Activated CD8-positive, alpha-beta T cell treated with anti-CD3 and anti-CD28 coated beads for 36 hours (primary cell): ENCODE data around the gene NDE1. TPM values are rescaled to one million over a fixed set of nuclear protein-coding genes. Genes with fewer than 3 reads are reported as not detected.

Experiments used
- ATAC-seq: fragments of 200-7000 bp; cut with Tn5 transposase; one replicate; pipeline ENCODE4 v1.10.0; 2021; ENCODE audit warnings: mild to moderate bottlenecking, moderate library complexity
- CTCF ChIA-PET: fragments of 350-600 bp; sonication (Branson Sonifier 250); formaldehyde crosslinking; loops from one replicate; lab custom pipeline; 2021; ENCODE audit warnings: antibody characterized with exemption; lab: Charles Lee
- POLR2A ChIA-PET: fragments of 350-600 bp; sonication (Branson Sonifier 250); formaldehyde crosslinking; loops from one replicate; lab custom pipeline; 2021; ENCODE audit warnings: antibody characterized with exemption; lab: Charles Lee
- DNase-seq: peaks from one replicate; pipeline ENCODE4 v3.0.0-alpha.2; 2020
- H3K27ac Mint-ChIP-seq: one replicate; pipeline ENCODE4 v1.8.0; 2021; ENCODE audit warnings: mild to moderate bottlenecking, mixed read lengths
- H3K27me3 Mint-ChIP-seq: one replicate; pipeline ENCODE4 v1.8.0; 2021; ENCODE audit warnings: mixed read lengths
- H3K36me3 Mint-ChIP-seq: one replicate; pipeline ENCODE4 v1.8.0; 2021; ENCODE audit warnings: low read depth, mixed read lengths
- H3K4me1 Mint-ChIP-seq: one replicate; pipeline ENCODE4 v1.8.0; 2021; ENCODE audit warnings: low read depth, mixed read lengths
- H3K4me3 Mint-ChIP-seq: one replicate; pipeline ENCODE4 v1.8.0; 2021; ENCODE audit warnings: mild to moderate bottlenecking, moderate library complexity, mixed read lengths
- H3K9me3 Mint-ChIP-seq: one replicate; pipeline ENCODE4 v1.8.0; 2021; ENCODE audit warnings: mixed read lengths
- CTCF ChIP-seq: fragments of 200-600 bp; IDR thresholded peaks from one replicate; pipeline ENCODE4 v1.8.0; 2022; ENCODE audit warnings: antibody characterized with exemption, mild to moderate bottlenecking
- intact Hi-C: fragments of 100-400 bp; cut with micrococcal nuclease; formaldehyde crosslinking; loops from one replicate; pipeline ENCODE4 v1.10.0; 2022
- total RNA-seq, 2 experiments: library from RNA; stranded (reverse); gene quantifications; one replicate each; pipeline ENCODE4 v1.2.3, GENCODE V29; 2021

The NDE1 gene
- total RNA-seq, 2 experiments from 2014 or later: 97.6 to 103 TPM

- CTCF ChIA-PET: interaction anchor here (0.8 to 1.2 kb wide), 4 partner anchors 9 to 51 kb away, joined by 3 read pairs; no protein-coding TSS in a partner anchor
- ATAC-seq (no peak), DNase-seq (no peak)
- H3K27ac Mint-ChIP-seq: no peak overlapping the region
- H3K4me3 Mint-ChIP-seq: no peak overlapping the region
- H3K9me3 Mint-ChIP-seq: no peaks in the 10 kb centered on the region
- no peak for TF ChIP-seq CTCF
- peaks cover 4% of the 10 kb centered on the region for H3K27me3 Mint-ChIP-seq
- intact Hi-C loops: no loop called here
- POLR2A ChIA-PET: no interaction called here
- no peaks in the 10 kb centered on the region for H3K36me3 Mint-ChIP-seq
- no peaks in the 10 kb centered on the region for H3K4me1 Mint-ChIP-seq
Observed at GRCh38 chr16:15770107-15770506, 120.1 kb downstream of the NDE1 start.

GRCh38 chr16:15770512-15770911 is 120.5 kb downstream of the NDE1 start:
- TF ChIP-seq CTCF: no peak
- Mint-ChIP-seq H3K4me1 (no peaks in the 10 kb centered on the region), H3K4me3 (no peak overlapping the region), H3K27me3 (peaks cover 3% of the 10 kb centered on the region), H3K27ac (no peak overlapping the region), H3K9me3 (no peaks in the 10 kb centered on the region), H3K36me3 (no peaks in the 10 kb centered on the region)
- ATAC-seq (no peak), DNase-seq (no peak)
- intact Hi-C loops: no loop called here
- CTCF ChIA-PET: interaction anchor here (0.8 to 1.2 kb wide), 4 partner anchors 8 to 51 kb away, joined by 3 read pairs; no protein-coding TSS in a partner anchor
- POLR2A ChIA-PET: no interaction called here

- no peak for TF ChIP-seq CTCF
- DNase-seq: no peak
- no peak overlapping the region for H3K4me3 Mint-ChIP-seq
- H3K36me3 Mint-ChIP-seq: no peaks in the 10 kb centered on the region
- peaks cover 3% of the 10 kb centered on the region for H3K27me3 Mint-ChIP-seq
- H3K4me1 Mint-ChIP-seq: no peaks in the 10 kb centered on the region
- intact Hi-C loops: no loop called here
- ATAC-seq: no peak
- CTCF ChIA-PET: no interaction called here
- POLR2A ChIA-PET: no interaction called here
- no peaks in the 10 kb centered on the region for H3K9me3 Mint-ChIP-seq
- H3K27ac Mint-ChIP-seq: no peak overlapping the region
Observed at GRCh38 chr16:15771694-15772093, 121.6 kb downstream of the NDE1 start.

GRCh38 chr16:15772579-15773293 is 122.7 kb downstream of the NDE1 start:
- CTCF ChIA-PET: interaction anchor here (1.3 to 1.6 kb wide), 2 partner anchors 16 to 49 kb away, joined by 3 to 8 read pairs; no protein-coding TSS in a partner anchor
- Mint-ChIP-seq H3K4me1 (no peaks in the 10 kb centered on the region), H3K27me3 (no peaks in the 10 kb centered on the region), H3K9me3 (no peaks in the 10 kb centered on the region), H3K27ac (no peak overlapping the region), H3K36me3 (no peaks in the 10 kb centered on the region), H3K4me3 (no peak overlapping the region)
- DNase-seq (no peak), ATAC-seq (no peak)
- intact Hi-C loops: no loop called here
- POLR2A ChIA-PET: interaction anchor here (0.6 kb wide), 1 partner anchor 16 kb away, joined by 3 read pairs; no protein-coding TSS in a partner anchor
- no peak for TF ChIP-seq CTCF

GRCh38 chr16:15773968-15774367 is 123.9 kb downstream of the NDE1 start:
- H3K36me3 Mint-ChIP-seq: no peaks in the 10 kb centered on the region
- CTCF ChIA-PET: interaction anchor here (1.6 kb wide), 1 partner anchor 18 kb away, joined by 8 read pairs; no protein-coding TSS in a partner anchor
- H3K4me1 Mint-ChIP-seq: no peaks in the 10 kb centered on the region
- H3K27me3 Mint-ChIP-seq: no peaks in the 10 kb centered on the region
- no peak overlapping the region for H3K4me3 Mint-ChIP-seq
- no peak overlapping the region for H3K27ac Mint-ChIP-seq
- H3K9me3 Mint-ChIP-seq: no peaks in the 10 kb centered on the region
- no peak for DNase-seq
- POLR2A ChIA-PET: no interaction called here
- intact Hi-C loops: no loop called here
- no peak for ATAC-seq
- no peak for TF ChIP-seq CTCF
